ENCODE data around the gene SNX25. TPM values are rescaled to one million over a fixed set of nuclear protein-coding genes. Genes with fewer than 3 reads are reported as not detected.
"Not testable (repeated sequence)": the region's sequence is repeated elsewhere in the genome, so short reads cannot be mapped to it uniquely, and the experiment has no call there.

Gene SNX25
- total RNA-seq, 1 donor from 2014 or later = 74.7 TPM

GRCh38 chr4:185207466-185207865 is 1.9 kb upstream of the SNX25 start:
- no peak overlapping the region for H3K4me3 ChIP-seq
- H3K9me3 ChIP-seq = no peaks in the 10 kb centered on the region
- H3K4me1 ChIP-seq = peaks cover 36% of the 10 kb centered on the region
- H3K27ac ChIP-seq = no peak overlapping the region
- intact Hi-C loops (cut with DNase I) = no loop called here
- no peak for TF ChIP-seq CTCF (IDR thresholded peaks at IDR 0.05)
- DNase-seq (no peak), ATAC-seq (no peak)
- no peaks in the 10 kb centered on the region for H3K36me3 ChIP-seq
- no peaks in the 10 kb centered on the region for H3K27me3 ChIP-seq (ENCODE audit: low read depth)

- peak overlapping the region; percentile 86 for H3K27ac ChIP-seq
- peak; percentile 3 to 6 for ATAC-seq
- H3K4me3 ChIP-seq = peak overlapping the region; percentile 63
Measured at GRCh38 chr4:185209852-185210101, 379 bp downstream of the SNX25 start.

GRCh38 chr4:185210102-185210981 is 944 bp downstream of the SNX25 start:
- intact Hi-C loops (cut with DNase I) = no loop called here
- peak; percentile 63 for DNase-seq

More at GRCh38 chr4:185209852-185210101, 379 bp downstream of the SNX25 start:
- DNase-seq; H3K36me3 ChIP-seq; H3K27me3 ChIP-seq (ENCODE audit: low read depth); intact Hi-C loops (cut with DNase I); H3K9me3 ChIP-seq: not testable (repeated sequence)
- H3K4me1 ChIP-seq = peaks cover 19% of the 10 kb centered on the region

GRCh38 chr4:185211035-185211434 is 1.6 kb downstream of the SNX25 start:
- H3K27me3 ChIP-seq (ENCODE audit: low read depth) = no peaks in the 10 kb centered on the region

More at GRCh38 chr4:185210102-185210981, 944 bp downstream of the SNX25 start:
- H3K36me3 ChIP-seq = no peaks in the 10 kb centered on the region
- no peaks in the 10 kb centered on the region for H3K9me3 ChIP-seq
- no peaks in the 10 kb centered on the region for H3K27me3 ChIP-seq (ENCODE audit: low read depth)
- H3K4me1 ChIP-seq = peaks cover 17% of the 10 kb centered on the region
- H3K27ac ChIP-seq = peak overlapping the region; percentile 86
- no peak for TF ChIP-seq CTCF (IDR thresholded peaks at IDR 0.05)
- ATAC-seq = peak; percentile 4 to 16
- peak overlapping the region; percentile 63 for H3K4me3 ChIP-seq

GRCh38 chr4:185211641-185212040 is 2.2 kb downstream of the SNX25 start:
- Histone ChIP-seq H3K4me3 (peak overlapping the region; percentile 63), H3K36me3 (no peaks in the 10 kb centered on the region), H3K27ac (peak overlapping the region; percentile 86), H3K4me1 (peaks cover 17% of the 10 kb centered on the region), H3K9me3 (no peaks in the 10 kb centered on the region), H3K27me3 (ENCODE audit: low read depth) (no peaks in the 10 kb centered on the region)
- ATAC-seq = no peak
- TF ChIP-seq CTCF (IDR thresholded peaks at IDR 0.05) = no peak
- intact Hi-C loops (cut with DNase I) = no loop called here
- no peak for DNase-seq

More at GRCh38 chr4:185211035-185211434, 1.6 kb downstream of the SNX25 start:
- Histone ChIP-seq H3K36me3 (no peaks in the 10 kb centered on the region), H3K4me3 (peak overlapping the region; percentile 63), H3K9me3 (no peaks in the 10 kb centered on the region), H3K4me1 (peaks cover 17% of the 10 kb centered on the region), H3K27ac (peak overlapping the region; percentile 86)
- no peak for TF ChIP-seq CTCF (IDR thresholded peaks at IDR 0.05)
- DNase-seq (no peak), ATAC-seq (no peak)
- intact Hi-C loops (cut with DNase I) = no loop called here

- Histone ChIP-seq H3K27me3 (ENCODE audit: low read depth) (no peaks in the 10 kb centered on the region), H3K9me3 (no peaks in the 10 kb centered on the region), H3K4me3 (peak overlapping the region; percentile 4), H3K36me3 (no peaks in the 10 kb centered on the region), H3K4me1 (peaks cover 21% of the 10 kb centered on the region), H3K27ac (no peak overlapping the region)
- no peak for ATAC-seq
- no peak for DNase-seq
- intact Hi-C loops (cut with DNase I) = no loop called here
- no peak for TF ChIP-seq CTCF (IDR thresholded peaks at IDR 0.05)
Measured at GRCh38 chr4:185212581-185212980, 3.2 kb downstream of the SNX25 start.

Measured in lower lobe of right lung (tissue), 2 donors.